CD4-positive, alpha-beta T cell treated with Interleukin-1 beta for 1 hour (primary cell): ENCODE results near the gene HIRIP3.
"Not testable (repeated sequence)": the region's sequence is repeated elsewhere in the genome, so short reads cannot be mapped to it uniquely, and the experiment has no call there.

Source experiments
- DNase-seq, 2 donors: peaks; one replicate each; pipeline ENCODE4 v3.0.0-alpha.2; 2020 to 2022

Gene HIRIP3

GRCh38 chr16:29995324-29995910, at the start of gene HIRIP3:
Gene HIRIP3 (minus strand): TSS chr16:29995617. CDS start chr16:29995605, 12 bp downstream.
- peak; percentile 87 to 88 for DNase-seq

GRCh38 chr16:30041841-30042240, 46.4 kb upstream of the HIRIP3 start:
- peak in 1 of 2 donors; percentile 50 for DNase-seq

GRCh38 chr16:30040690-30041089, 45.3 kb upstream of the HIRIP3 start:
- DNase-seq: not testable (repeated sequence)

GRCh38 chr16:30040221-30040620, 44.8 kb upstream of the HIRIP3 start:
- no peak for DNase-seq

- DNase-seq: no peak
Measured at GRCh38 chr16:30033270-30033669, 37.9 kb upstream of the HIRIP3 start.

- DNase-seq: peak; percentile 59 to 73
Measured at GRCh38 chr16:30032083-30032819, 36.8 kb upstream of the HIRIP3 start.

GRCh38 chr16:30031477-30031918, 36.1 kb upstream of the HIRIP3 start:
- no peak for DNase-seq

- DNase-seq: no peak
Measured at GRCh38 chr16:30030841-30031413, 35.5 kb upstream of the HIRIP3 start, which contains the start of gene TLCD3B. Gene TLCD3B (minus strand): TSS chr16:30031271. CDS start chr16:30030527, 744 bp downstream.

- no peak for DNase-seq
Measured at GRCh38 chr16:30030011-30030685, 34.7 kb upstream of the HIRIP3 start.

GRCh38 chr16:30028438-30029076, 33.1 kb upstream of the HIRIP3 start:
- DNase-seq: no peak

- no peak for DNase-seq
Measured at GRCh38 chr16:30027588-30028437, 32.4 kb upstream of the HIRIP3 start.

GRCh38 chr16:30026449-30026848, 31.0 kb upstream of the HIRIP3 start:
- DNase-seq: no peak

GRCh38 chr16:30025574-30025973, 30.2 kb upstream of the HIRIP3 start:
- no peak for DNase-seq

- DNase-seq: no peak
Measured at GRCh38 chr16:30025156-30025555, 29.7 kb upstream of the HIRIP3 start.

GRCh38 chr16:30024451-30024850, 29.0 kb upstream of the HIRIP3 start:
- DNase-seq: no peak

GRCh38 chr16:30023586-30023985, 28.2 kb upstream of the HIRIP3 start:
- no peak for DNase-seq

GRCh38 chr16:30022887-30023286, 27.5 kb upstream of the HIRIP3 start, which contains the start of gene C16orf92:
Gene C16orf92 (plus strand): TSS chr16:30023198. CDS start chr16:30023341, 143 bp downstream.
- no peak for DNase-seq

GRCh38 chr16:30018731-30019158, 23.3 kb upstream of the HIRIP3 start:
- DNase-seq: no peak

- DNase-seq: not testable (repeated sequence)
Measured at GRCh38 chr16:30017937-30018336, 22.5 kb upstream of the HIRIP3 start.

- DNase-seq: no peak
Measured at GRCh38 chr16:30017277-30017656, 21.9 kb upstream of the HIRIP3 start.

- DNase-seq: no peak
Measured at GRCh38 chr16:30016555-30017276, 21.3 kb upstream of the HIRIP3 start.
